Measurements from ENCODE around the gene HOXB4. TPM values are rescaled to one million over a fixed set of nuclear protein-coding genes. Genes with fewer than 3 reads are reported as not detected.

HOXB4 gene
- total RNA-seq, 4 donors from 2014 or later = 0.67 to 1.2 (median 0.80) TPM

- TF ChIP-seq CTCF (IDR thresholded peaks at IDR 0.05) (no peak), POLR2A (IDR thresholded peaks at IDR 0.05) (no peak)
- no peaks in the 10 kb centered on the region for H3K36me3 ChIP-seq
- no peak overlapping the region for H3K27ac ChIP-seq
- no peaks in the 10 kb centered on the region for H3K9me3 ChIP-seq
- 13 to 14% methylated on average over 25 to 26 of the region's 26 CpGs for WGBS, 2 donors
- peaks cover 73% of the 10 kb centered on the region for H3K27me3 ChIP-seq
- H3K4me3 ChIP-seq (replicated peaks in 1 of 3) = peak overlapping the region in 1 of 3 donors; percentile 28
- DNase-seq = no peak
- H3K4me1 ChIP-seq = peaks cover 5 to 29% of the 10 kb centered on the region in 2 donors
- intact Hi-C loops (cut with DNase I) = loop anchor here (10.0 kb wide), 1 partner anchor 398 kb away; the partner anchor contains the start of gene IGF2BP1
Observed at GRCh38 chr17:48596735-48597527, 18.8 kb upstream of the HOXB4 start.

- intact Hi-C loops (cut with DNase I) = loop anchor here (10.0 kb wide), 1 partner anchor 399 kb away; the partner anchor contains the start of gene IGF2BP1
- Histone ChIP-seq H3K27ac (no peak overlapping the region), H3K9me3 (no peaks in the 10 kb centered on the region), H3K27me3 (peaks cover 73% of the 10 kb centered on the region), H3K36me3 (no peaks in the 10 kb centered on the region), H3K4me3 (replicated peaks in 1 of 3) (no peak overlapping the region), H3K4me1 (peaks cover 5 to 29% of the 10 kb centered on the region in 2 donors)
- DNase-seq = no peak
- 19 to 27% methylated on average over 41 to 54 of the region's 54 CpGs for WGBS, 2 donors
- TF ChIP-seq POLR2A (IDR thresholded peaks at IDR 0.05) (no peak), CTCF (IDR thresholded peaks at IDR 0.05) (no peak)
Observed at GRCh38 chr17:48596000-48596734, 18.0 kb upstream of the HOXB4 start.

- peaks cover 70% of the 10 kb centered on the region for H3K27me3 ChIP-seq
- H3K9me3 ChIP-seq = no peaks in the 10 kb centered on the region
Observed at GRCh38 chr17:48595278-48595999, 17.3 kb upstream of the HOXB4 start.

More at GRCh38 chr17:48595278-48595999, 17.3 kb upstream of the HOXB4 start:
- no peaks in the 10 kb centered on the region for H3K36me3 ChIP-seq
- DNase-seq = no peak
- no peak overlapping the region for H3K27ac ChIP-seq
- intact Hi-C loops (cut with DNase I) = loop anchor here (10.0 kb wide), 1 partner anchor 399 kb away; the partner anchor contains the start of gene IGF2BP1
- peaks cover 5 to 29% of the 10 kb centered on the region in 2 donors for H3K4me1 ChIP-seq
- WGBS, 2 donors = 38 to 48% methylated on average over 25 of the region's 25 CpGs
- no peak for TF ChIP-seq POLR2A (IDR thresholded peaks at IDR 0.05)
- TF ChIP-seq CTCF (IDR thresholded peaks at IDR 0.05) = no peak
- H3K4me3 ChIP-seq (replicated peaks in 1 of 3) = no peak overlapping the region
